ENCODE results near the gene CPNE5. TPM values are rescaled to one million over a fixed set of nuclear protein-coding genes. Genes with fewer than 3 reads are reported as not detected.

The CPNE5 gene
- total and polyA plus RNA-seq, 2 of the 4 experiments (the other 2 are of a cell fraction): 0.07 TPM; not detected in 1

DNA sequence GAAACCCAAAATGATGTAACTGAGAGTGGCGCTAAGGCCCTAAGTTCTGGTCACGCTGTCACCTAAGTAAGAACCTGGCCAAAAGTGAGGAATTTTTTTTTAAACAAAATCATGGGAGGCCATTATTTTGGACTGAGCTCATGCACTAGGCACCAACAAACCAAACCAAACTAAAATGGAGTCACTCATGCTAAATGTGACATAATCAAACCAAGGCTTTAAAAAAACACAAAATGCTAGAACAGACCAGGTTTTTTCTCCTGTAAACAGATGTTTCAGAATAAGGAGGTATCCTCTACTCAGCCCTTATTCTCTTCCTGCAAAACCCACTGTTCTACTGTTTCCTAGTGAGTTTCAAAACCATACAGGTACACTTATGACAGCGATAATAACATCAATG is 45.4 kb upstream of the CPNE5 start (continued):
- TF ChIP-seq CEBPB (IDR thresholded peaks at IDR 0.05; ENCODE audit: low read depth, low read length) (no peak), MAFK (IDR thresholded peaks at IDR 0.05; ENCODE audit: low read depth, low read length) (no peak), RFX5 (IDR thresholded peaks at IDR 0.05; ENCODE audit: low read depth, low read length) (no peak), RCOR1 (IDR thresholded peaks at IDR 0.05; ENCODE audit: insufficient replicate concordance, low read length) (no peak), CHD1 (IDR thresholded peaks at IDR 0.05; ENCODE audit: low read depth, low read length) (no peak)
- TF ChIP-seq, protein P1, sequence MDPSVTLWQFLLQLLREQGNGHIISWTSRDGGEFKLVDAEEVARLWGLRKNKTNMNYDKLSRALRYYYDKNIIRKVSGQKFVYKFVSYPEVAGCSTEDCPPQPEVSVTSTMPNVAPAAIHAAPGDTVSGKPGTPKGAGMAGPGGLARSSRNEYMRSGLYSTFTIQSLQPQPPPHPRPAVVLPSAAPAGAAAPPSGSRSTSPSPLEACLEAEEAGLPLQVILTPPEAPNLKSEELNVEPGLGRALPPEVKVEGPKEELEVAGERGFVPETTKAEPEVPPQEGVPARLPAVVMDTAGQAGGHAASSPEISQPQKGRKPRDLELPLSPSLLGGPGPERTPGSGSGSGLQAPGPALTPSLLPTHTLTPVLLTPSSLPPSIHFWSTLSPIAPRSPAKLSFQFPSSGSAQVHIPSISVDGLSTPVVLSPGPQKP (IDR thresholded peaks at IDR 0.05; ENCODE audit: borderline replicate concordance, low read depth, low read length): no peak
